HG03103 (cell line): ENCODE results near the gene ZNF511.

Source experiments
- ATAC-seq: cut with Tn5 transposase; IDR thresholded peaks from one replicate; pipeline ENCODE4 v1.9.1; 2021; ENCODE audit warnings: low read depth; ENCODE audit not compliant: unreplicated experiment

Gene ZNF511

DNA sequence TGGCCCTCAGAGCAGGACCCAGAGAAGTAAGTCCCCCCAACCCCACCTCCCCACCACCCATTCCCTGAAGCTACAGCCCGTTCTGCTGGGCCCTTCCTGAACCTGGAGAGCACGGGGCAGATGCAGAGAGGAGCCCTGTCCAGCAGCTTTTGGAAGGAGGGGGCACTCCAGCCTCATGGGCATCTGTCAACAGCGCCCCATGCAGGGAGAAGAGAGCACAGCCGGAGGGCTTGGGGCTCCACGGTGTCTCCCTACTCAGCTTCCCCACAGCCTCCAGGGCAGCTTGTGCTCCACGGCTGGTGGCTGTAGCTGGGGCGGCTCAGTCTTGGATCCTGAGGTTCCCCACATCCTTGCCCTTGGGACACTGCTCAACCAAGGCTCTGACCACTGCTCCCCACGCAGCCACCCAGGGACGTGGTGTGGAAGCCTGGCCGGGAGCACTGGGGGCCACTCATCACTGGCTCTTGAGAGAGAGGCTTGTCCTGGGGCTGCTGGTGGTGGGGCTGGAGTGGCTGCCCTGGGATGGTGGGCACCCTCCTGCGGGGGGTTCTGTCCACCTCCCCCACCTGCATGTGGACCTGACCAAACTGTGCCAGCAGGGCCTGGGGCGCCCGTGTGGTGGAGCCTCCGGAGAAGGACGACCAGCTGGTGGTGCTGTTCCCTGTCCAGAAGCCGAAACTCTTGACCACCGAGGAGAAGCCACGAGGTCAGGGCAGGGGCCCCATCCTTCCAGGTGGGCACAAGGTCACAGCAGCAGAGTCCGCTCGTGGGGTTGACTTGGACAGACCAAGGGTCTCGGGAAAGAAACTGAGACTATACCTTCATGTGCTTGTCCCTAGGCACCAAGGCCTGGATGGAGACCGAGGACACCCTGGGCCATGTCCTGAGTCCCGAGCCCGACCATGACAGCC is 42.9 kb downstream of the ZNF511 start:
- ATAC-seq, result no peak

GRCh38 chr10:133353202-133353959 is 44.7 kb downstream of the ZNF511 start:
- ATAC-seq, result no peak

- no peak for ATAC-seq
These were observed 45.4 kb downstream of the ZNF511 start for GRCh38 chr10:133353988-133354605.

- ATAC-seq, result no peak
These were observed 46.0 kb downstream of the ZNF511 start for GRCh38 chr10:133354672-133355240.

- no peak for ATAC-seq
These were observed 46.6 kb downstream of the ZNF511 start for GRCh38 chr10:133355266-133355665.

- ATAC-seq, result no peak
These were observed 47.3 kb downstream of the ZNF511 start for GRCh38 chr10:133355991-133356390.

- ATAC-seq, result no peak
These were observed 48.0 kb downstream of the ZNF511 start for GRCh38 chr10:133356549-133357284.

- ATAC-seq, result peak; percentile 57
These were observed 48.8 kb downstream of the ZNF511 start, which contains the start of gene FUOM for GRCh38 chr10:133357285-133358161. Gene FUOM (minus strand): TSS chr10:133358019. CDS start chr10:133358007, 12 bp downstream.

GRCh38 chr10:133358162-133358924 is 49.6 kb downstream of the ZNF511 start:
- ATAC-seq, result no peak

DNA sequence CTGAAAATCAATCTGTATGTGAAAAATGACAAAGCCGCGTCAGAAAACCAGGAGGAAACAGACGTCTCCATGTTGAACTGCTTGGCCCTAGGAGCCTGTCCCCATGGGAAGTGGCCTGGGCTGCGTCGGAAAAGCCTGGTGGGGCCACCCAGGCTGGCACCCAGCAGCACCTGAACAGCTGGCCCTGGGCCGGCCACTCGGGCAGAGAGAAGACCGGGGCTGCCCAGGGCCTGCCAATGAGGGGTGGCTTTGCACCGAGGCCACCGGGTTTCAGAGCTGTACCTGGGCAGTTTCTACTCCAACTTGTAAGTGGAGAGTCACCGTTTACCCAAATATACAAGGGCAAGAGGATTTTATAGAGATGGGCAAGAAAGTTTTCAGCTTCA is 50.2 kb downstream of the ZNF511 start:
- no peak for ATAC-seq

DNA sequence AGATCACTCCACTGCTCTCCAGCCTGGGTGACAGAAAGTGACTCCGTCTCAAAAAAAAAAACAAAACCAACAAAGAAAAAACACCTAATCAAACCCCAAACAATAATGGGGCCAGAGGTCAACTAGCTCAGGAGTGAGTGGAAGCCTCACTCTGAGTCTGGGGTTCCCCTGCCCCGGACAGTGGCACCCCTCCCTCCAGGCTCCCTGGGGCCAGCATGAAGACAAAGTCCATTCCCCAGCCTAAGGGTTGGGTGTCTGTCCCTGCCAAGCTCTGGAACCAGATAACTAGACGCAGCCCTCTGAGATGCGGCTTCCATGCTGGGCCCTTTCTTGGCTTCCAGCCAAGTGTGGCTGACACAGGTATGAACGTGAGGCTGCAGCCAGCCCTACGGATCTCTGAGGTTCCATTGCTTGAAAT is 50.8 kb downstream of the ZNF511 start:
- no peak for ATAC-seq

DNA sequence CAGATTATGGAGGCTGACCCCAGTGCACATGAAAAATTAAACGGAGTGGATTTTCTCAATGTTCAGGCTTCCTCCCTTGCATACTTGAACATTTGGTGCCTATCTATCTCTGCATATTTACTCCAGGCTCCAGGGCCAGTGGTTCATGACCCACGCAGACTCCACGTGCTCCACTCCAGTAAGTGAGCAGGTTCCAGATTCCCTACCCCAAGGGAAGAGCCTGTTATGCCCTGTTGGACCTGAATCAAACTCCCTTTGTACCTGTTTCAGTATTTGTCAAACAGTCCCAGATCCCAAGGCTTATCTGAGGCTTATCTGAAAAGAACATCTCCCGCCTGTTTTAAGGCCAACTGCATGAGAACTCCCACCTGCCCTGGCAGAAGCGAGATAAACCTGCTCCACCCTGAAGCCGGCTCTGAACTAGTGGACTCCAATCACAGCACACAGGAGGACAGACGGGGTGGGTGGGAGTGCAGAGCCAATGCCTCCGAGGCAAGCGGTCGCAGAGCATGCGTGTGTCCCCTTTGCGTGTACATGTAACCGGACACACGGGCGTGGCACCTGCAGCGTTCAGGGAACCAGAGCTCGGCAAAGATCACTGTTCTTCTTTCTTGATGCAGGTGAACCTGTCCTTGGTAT is 51.4 kb downstream of the ZNF511 start:
- no peak for ATAC-seq

- no peak for ATAC-seq
These were observed 52.5 kb downstream of the ZNF511 start for GRCh38 chr10:133361227-133361626.

DNA sequence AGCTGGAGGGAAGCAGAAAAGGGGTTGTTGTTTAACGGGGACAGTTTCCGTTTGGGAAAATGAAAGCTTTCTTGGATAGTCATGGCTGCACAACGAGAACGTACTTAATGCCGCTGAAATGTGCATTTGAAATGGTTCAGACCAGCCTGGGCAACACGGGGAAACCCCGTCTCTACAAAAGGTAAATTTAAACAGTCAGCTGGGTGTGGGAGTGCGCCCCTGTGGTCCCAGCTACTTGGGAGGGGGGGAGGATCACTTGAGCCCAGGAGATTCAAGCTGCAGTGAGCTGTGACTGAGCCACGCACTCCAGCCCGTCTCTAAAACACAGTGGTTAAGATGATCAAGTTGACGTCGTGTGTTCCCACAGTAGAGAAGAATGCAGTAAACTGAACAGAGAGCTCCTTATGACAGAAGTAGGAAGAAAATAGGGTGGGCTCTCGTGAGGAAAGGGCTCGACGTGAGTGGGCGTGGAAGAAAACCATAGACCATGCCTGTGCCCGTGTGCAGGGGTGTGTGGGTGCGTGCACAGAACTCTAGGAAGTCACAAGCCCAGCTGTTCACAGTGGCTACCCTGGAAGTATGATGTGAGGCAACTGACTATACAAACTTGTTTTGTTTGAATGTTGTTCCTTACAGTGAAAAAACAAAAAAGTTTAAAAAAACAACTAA is 53.2 kb downstream of the ZNF511 start:
- ATAC-seq, result no peak
